Fibroblast of lung (primary cell): Measurements from ENCODE around the gene CYTIP. TPM values are rescaled to one million over a fixed set of nuclear protein-coding genes. Genes with fewer than 3 reads are reported as not detected.

Source experiments
- DNase-seq, 2 donors: peaks; one replicate each; pipeline versions ENCODE4 v3.0.0 to v3.0.0-alpha.2; 2010; ENCODE audit warnings: low read depth in 2 of 2
- H2AFZ ChIP-seq: 2 replicates; pipeline ENCODE4 v1.5.1; 2012; ENCODE audit warnings: low read length, control low read depth, inconsistent platforms
- H3K27ac ChIP-seq: 2 replicates; pipeline ENCODE4 v1.5.1; 2011; ENCODE audit warnings: low read length, control low read depth; ENCODE audit not compliant: insufficient read depth
- H3K27me3 ChIP-seq: 2 replicates; pipeline ENCODE4 v1.5.1; 2011; ENCODE audit warnings: mild to moderate bottlenecking, low read length; ENCODE audit not compliant: control insufficient read depth, insufficient read depth
- H3K36me3 ChIP-seq: 2 replicates; pipeline ENCODE4 v1.5.1; 2011; ENCODE audit warnings: low read length; ENCODE audit not compliant: control insufficient read depth, insufficient read depth
- H3K4me1 ChIP-seq: 2 replicates; pipeline ENCODE4 v1.5.1; 2011; ENCODE audit warnings: low read length; ENCODE audit not compliant: control insufficient read depth, insufficient read depth; ENCODE audit errors: extremely low read depth
- H3K4me2 ChIP-seq: 2 replicates; pipeline ENCODE4 v1.5.1; 2011; ENCODE audit warnings: low read length, control low read depth; ENCODE audit not compliant: insufficient read depth; ENCODE audit errors: extremely low read depth
- H3K4me3 ChIP-seq, 4 experiments: fragments of 200-600 bp in 1 of 4; sonication (generic) in 1 of 4; replicated peaks in 1 of 4; 2 replicates each; pipeline ENCODE4 v1.5.1; 2011 to 2016; ENCODE audit warnings: low read length in 4 of 4, low read depth in 3 of 4, mild to moderate bottlenecking in 3 of 4, control low read depth in 2 of 4, inconsistent platforms in 1 of 4, mixed read lengths in 1 of 4; ENCODE audit not compliant: insufficient read depth in 1 of 4; ENCODE audit errors: control extremely low read depth in 1 of 4
- H3K79me2 ChIP-seq: 2 replicates; pipeline ENCODE4 v1.5.1; 2012; ENCODE audit warnings: mild to moderate bottlenecking, low read length, inconsistent platforms; ENCODE audit not compliant: control insufficient read depth, insufficient read depth
- H3K9ac ChIP-seq: 2 replicates; pipeline ENCODE4 v1.5.1; 2011; ENCODE audit warnings: mild to moderate bottlenecking, low read length, control low read depth; ENCODE audit not compliant: insufficient read depth
- H3K9me3 ChIP-seq: 2 replicates; pipeline ENCODE4 v1.5.1; 2012; ENCODE audit warnings: low read depth, low read length; ENCODE audit not compliant: control insufficient read depth, insufficient read depth
- H4K20me1 ChIP-seq: 2 replicates; pipeline ENCODE4 v1.5.1; 2011; ENCODE audit warnings: low read length; ENCODE audit not compliant: control insufficient read depth, insufficient read depth; ENCODE audit errors: extremely low read depth
- CTCF ChIP-seq, 2 donors: IDR thresholded peaks in 1 of 2; conservative IDR thresholded peaks in 1 of 2; 1 replicate in 1 of 2; 2 replicates in 1 of 2; pipeline ENCODE4 v1.5.1; 2011 to 2012; ENCODE audit warnings: low read length in 2 of 2, control low read depth in 1 of 2, inconsistent platforms in 1 of 2, low read depth in 1 of 2, mild to moderate bottlenecking in 1 of 2
- EZH2 ChIP-seq: IDR thresholded peaks from 2 replicates; pipeline ENCODE4 v1.5.1; 2012; ENCODE audit warnings: low read length, control low read depth, mild to moderate bottlenecking; ENCODE audit errors: missing control alignments
- polyA plus RNA-seq, 2 donors: library from polyadenylated mRNA; depleted of rRNA in 1 of 2; stranded (reverse) in 1 of 2; unstranded in 1 of 2; fragments of >200 nt; gene quantifications; 2 replicates each; pipeline ENCODE4 v1.2.1, GENCODE V29; 2011 to 2012; ENCODE audit warnings: missing spikeins in 1 of 2
- total RNA-seq: library from RNA; depleted of rRNA; stranded (reverse); fragments of >200 nt; gene quantifications from 2 replicates; pipeline ENCODE4 v1.2.1, GENCODE V29; 2014

Gene CYTIP
- total and polyA plus RNA-seq, 2 donors (not counting 1 experiment from before 2014, with no cell fraction given) = 0.17 TPM; not detected in 1

- no peak overlapping the region for H3K9ac ChIP-seq
- H3K36me3 ChIP-seq = no peaks in the 10 kb centered on the region
- no peaks in the 10 kb centered on the region for H4K20me1 ChIP-seq
Observed at GRCh38 chr2:157443090-157443489, 799 bp downstream of the CYTIP start.

GRCh38 chr2:157442636-157443035, 1.3 kb downstream of the CYTIP start:
- Histone ChIP-seq H3K27ac (no peak overlapping the region), H4K20me1 (no peaks in the 10 kb centered on the region), H3K27me3 (no peaks in the 10 kb centered on the region), H2AFZ (no peak overlapping the region), H3K9me3 (no peaks in the 10 kb centered on the region), H3K4me2 (no peak overlapping the region), H3K79me2 (no peaks in the 10 kb centered on the region), H3K4me3 (no peak overlapping the region), H3K36me3 (no peaks in the 10 kb centered on the region), H3K9ac (no peak overlapping the region), H3K4me1 (no peaks in the 10 kb centered on the region)
- no peak for DNase-seq
- TF ChIP-seq CTCF (conservative IDR thresholded peaks at IDR 0.05 in 1 of 2, IDR thresholded peaks at IDR 0.05 in 1 of 2; ENCODE audit: low read depth in 1 of 2, low read length in 2 of 2) = no peak
- TF ChIP-seq EZH2 = no peak

More at GRCh38 chr2:157443090-157443489, 799 bp downstream of the CYTIP start:
- DNase-seq = no peak
- TF ChIP-seq CTCF (conservative IDR thresholded peaks at IDR 0.05 in 1 of 2, IDR thresholded peaks at IDR 0.05 in 1 of 2; ENCODE audit: low read depth in 1 of 2, low read length in 2 of 2) = no peak
- TF ChIP-seq EZH2 = no peak
- Histone ChIP-seq H3K27ac (no peak overlapping the region), H3K9me3 (no peaks in the 10 kb centered on the region), H3K4me2 (no peak overlapping the region), H3K79me2 (no peaks in the 10 kb centered on the region), H3K4me1 (no peaks in the 10 kb centered on the region), H3K27me3 (no peaks in the 10 kb centered on the region), H3K4me3 (no peak overlapping the region), H2AFZ (no peak overlapping the region)

DNA sequence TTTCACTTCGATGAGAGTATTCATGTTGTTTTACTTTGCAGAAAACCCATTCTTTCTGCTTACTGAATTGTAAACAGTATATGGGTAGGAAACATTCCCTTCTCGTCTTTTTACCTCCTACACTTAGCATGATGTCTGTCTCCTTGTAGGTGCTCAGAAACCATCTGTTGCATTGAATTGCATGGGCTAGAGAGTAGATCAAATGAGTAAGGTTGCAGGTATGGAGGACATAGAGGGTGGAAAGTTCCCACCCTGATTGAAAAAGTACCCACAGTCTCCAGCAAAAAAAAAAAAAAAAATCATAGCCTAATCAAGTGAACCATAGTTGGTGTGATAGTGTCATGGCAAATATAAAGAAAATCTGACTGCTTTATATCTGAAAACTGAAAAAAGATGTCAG, 1.7 kb downstream of the CYTIP start:
- Histone ChIP-seq H3K27me3 (no peaks in the 10 kb centered on the region), H3K9ac (no peak overlapping the region), H3K4me1 (no peaks in the 10 kb centered on the region), H2AFZ (no peak overlapping the region), H4K20me1 (no peaks in the 10 kb centered on the region), H3K27ac (no peak overlapping the region), H3K4me3 (no peak overlapping the region), H3K9me3 (no peaks in the 10 kb centered on the region), H3K4me2 (no peak overlapping the region), H3K79me2 (no peaks in the 10 kb centered on the region), H3K36me3 (no peaks in the 10 kb centered on the region)
- TF ChIP-seq EZH2 = no peak
- no peak for TF ChIP-seq CTCF (conservative IDR thresholded peaks at IDR 0.05 in 1 of 2, IDR thresholded peaks at IDR 0.05 in 1 of 2; ENCODE audit: low read depth in 1 of 2, low read length in 2 of 2)
- DNase-seq = no peak
